ENCODE measurements around the gene NDUFA6.

Gene NDUFA6

GRCh38 chr22:42084874-42085273 is 5.7 kb downstream of the NDUFA6 start:
- DNase-seq (ENCODE audit: low spot score in 2 of 2) = no peak
- Histone ChIP-seq H3K4me1 (peaks cover 4% of the 10 kb centered on the region), H3K9me3 (0 out of 2 replicates have a peak, but pooled peaks cover 2% of the 10 kb centered on the region), H3K4me3 (no peak overlapping the region), H3K27me3 (ENCODE audit: low read depth) (no peaks in the 10 kb centered on the region), H3K36me3 (replicated peaks) (peaks cover 50% of the 10 kb centered on the region)
- in situ Hi-C loops (cut with MboI; ENCODE audit: low sequenced_read_pairs) = no loop called here

- Histone ChIP-seq H3K4me1 (peaks cover 10% of the 10 kb centered on the region), H3K27me3 (ENCODE audit: low read depth) (no peaks in the 10 kb centered on the region), H3K9me3 (no peaks in the 10 kb centered on the region), H3K36me3 (replicated peaks) (peaks cover 41% of the 10 kb centered on the region), H3K4me3 (no peak overlapping the region)
- in situ Hi-C loops (cut with MboI; ENCODE audit: low sequenced_read_pairs) = no loop called here
- no peak for DNase-seq (ENCODE audit: low spot score in 2 of 2)
These were observed 7.5 kb downstream of the NDUFA6 start for GRCh38 chr22:42083119-42083518.

GRCh38 chr22:42080287-42080686 is 10.3 kb downstream of the NDUFA6 start:
- H3K27me3 ChIP-seq (ENCODE audit: low read depth) = no peaks in the 10 kb centered on the region
- peaks cover 10% of the 10 kb centered on the region for H3K4me1 ChIP-seq
- peaks cover 21% of the 10 kb centered on the region for H3K36me3 ChIP-seq (replicated peaks)
- H3K4me3 ChIP-seq = peak overlapping the region; percentile 83
- no peaks in the 10 kb centered on the region for H3K9me3 ChIP-seq
- peak in 1 of 2 experiments; percentile 49 for DNase-seq (ENCODE audit: low spot score in 2 of 2)
- in situ Hi-C loops (cut with MboI; ENCODE audit: low sequenced_read_pairs) = no loop called here

GRCh38 chr22:42079319-42080251 is 11.0 kb downstream of the NDUFA6 start, which contains the start of gene SMDT1:
Gene SMDT1 (plus strand): TSS chr22:42079700. CDS start chr22:42079769, 69 bp downstream.
- Histone ChIP-seq H3K9me3 (no peaks in the 10 kb centered on the region), H3K4me1 (peaks cover 10% of the 10 kb centered on the region), H3K27me3 (ENCODE audit: low read depth) (no peaks in the 10 kb centered on the region), H3K4me3 (peak within 1 kb of the TSS; percentile 83), H3K36me3 (replicated peaks) (peaks cover 21% of the 10 kb centered on the region)
- DNase-seq (ENCODE audit: low spot score in 2 of 2) = peak; percentile 94 to 99
- in situ Hi-C loops (cut with MboI; ENCODE audit: low sequenced_read_pairs) = no loop called here

GRCh38 chr22:42078469-42079318 is 11.9 kb downstream of the NDUFA6 start:
- no peaks in the 10 kb centered on the region for H3K27me3 ChIP-seq (ENCODE audit: low read depth)
- in situ Hi-C loops (cut with MboI; ENCODE audit: low sequenced_read_pairs) = no loop called here
- peaks cover 10% of the 10 kb centered on the region for H3K4me1 ChIP-seq
- peak overlapping the region; percentile 83 for H3K4me3 ChIP-seq
- peaks cover 16% of the 10 kb centered on the region for H3K36me3 ChIP-seq (replicated peaks)
- DNase-seq (ENCODE audit: low spot score in 2 of 2) = peak in 1 of 2 experiments; percentile 16
- H3K9me3 ChIP-seq = no peaks in the 10 kb centered on the region

GRCh38 chr22:42077486-42078125 is 13.0 kb downstream of the NDUFA6 start:
- H3K27me3 ChIP-seq (ENCODE audit: low read depth) = no peaks in the 10 kb centered on the region
- no peaks in the 10 kb centered on the region for H3K9me3 ChIP-seq
- peaks cover 10% of the 10 kb centered on the region for H3K4me1 ChIP-seq
- no peak for DNase-seq (ENCODE audit: low spot score in 2 of 2)
- peaks cover 8% of the 10 kb centered on the region for H3K36me3 ChIP-seq (replicated peaks)
- in situ Hi-C loops (cut with MboI; ENCODE audit: low sequenced_read_pairs) = no loop called here
- H3K4me3 ChIP-seq = no peak overlapping the region

GRCh38 chr22:42076764-42077485 is 13.6 kb downstream of the NDUFA6 start:
- no peaks in the 10 kb centered on the region for H3K9me3 ChIP-seq
- peaks cover 1% of the 10 kb centered on the region for H3K36me3 ChIP-seq (replicated peaks)
- no peak for DNase-seq (ENCODE audit: low spot score in 2 of 2)
- peaks cover 10% of the 10 kb centered on the region for H3K4me1 ChIP-seq
- in situ Hi-C loops (cut with MboI; ENCODE audit: low sequenced_read_pairs) = no loop called here
- no peaks in the 10 kb centered on the region for H3K27me3 ChIP-seq (ENCODE audit: low read depth)
- no peak overlapping the region for H3K4me3 ChIP-seq

- Histone ChIP-seq H3K27me3 (ENCODE audit: low read depth) (no peaks in the 10 kb centered on the region), H3K36me3 (replicated peaks) (no peaks in the 10 kb centered on the region; the same call in 1 of the 2 replicates), H3K4me3 (no peak overlapping the region), H3K9me3 (no peaks in the 10 kb centered on the region), H3K4me1 (peaks cover 14% of the 10 kb centered on the region)
- in situ Hi-C loops (cut with MboI; ENCODE audit: low sequenced_read_pairs) = no loop called here
- no peak for DNase-seq (ENCODE audit: low spot score in 2 of 2)
These were observed 15.5 kb downstream of the NDUFA6 start for GRCh38 chr22:42074846-42075676.

GRCh38 chr22:42074132-42074811 is 16.3 kb downstream of the NDUFA6 start, which contains the start of gene PHETA2:
Gene PHETA2 (plus strand): TSS chr22:42074248. CDS start chr22:42077294, 3,046 bp downstream.
- DNase-seq (ENCODE audit: low spot score in 2 of 2) = no peak
- in situ Hi-C loops (cut with MboI; ENCODE audit: low sequenced_read_pairs) = no loop called here
- H3K4me3 ChIP-seq = no peak within 1 kb of the TSS

GRCh38 chr22:42073621-42074041 is 16.9 kb downstream of the NDUFA6 start:
- Histone ChIP-seq H3K4me3 (no peak overlapping the region), H3K36me3 (replicated peaks) (no peaks in the 10 kb centered on the region), H3K27me3 (ENCODE audit: low read depth) (no peaks in the 10 kb centered on the region), H3K9me3 (no peaks in the 10 kb centered on the region), H3K4me1 (peaks cover 8% of the 10 kb centered on the region)
- no peak for DNase-seq (ENCODE audit: low spot score in 2 of 2)
- in situ Hi-C loops (cut with MboI; ENCODE audit: low sequenced_read_pairs) = no loop called here

More at GRCh38 chr22:42074132-42074811, 16.3 kb downstream of the NDUFA6 start, which contains the start of gene PHETA2:
- H3K27me3 ChIP-seq (ENCODE audit: low read depth) = no peaks in the 10 kb centered on the region
- no peaks in the 10 kb centered on the region for H3K36me3 ChIP-seq (replicated peaks)
- H3K4me1 ChIP-seq = peaks cover 14% of the 10 kb centered on the region
- H3K9me3 ChIP-seq = no peaks in the 10 kb centered on the region

- Histone ChIP-seq H3K36me3 (replicated peaks) (peaks cover 4% of the 10 kb centered on the region), H3K4me3 (no peak overlapping the region), H3K4me1 (peaks cover 7% of the 10 kb centered on the region), H3K9me3 (no peaks in the 10 kb centered on the region), H3K27me3 (ENCODE audit: low read depth) (no peaks in the 10 kb centered on the region)
- no peak for DNase-seq (ENCODE audit: low spot score in 2 of 2)
- in situ Hi-C loops (cut with MboI; ENCODE audit: low sequenced_read_pairs) = no loop called here
These were observed 17.8 kb downstream of the NDUFA6 start for GRCh38 chr22:42072606-42073330.
